GM21737 (cell line): Measurements from ENCODE around the gene ALK.

ENCODE experiments used
- ATAC-seq: cut with Tn5 transposase; IDR thresholded peaks from one replicate; pipeline ENCODE4 v1.9.1; 2021; ENCODE audit warnings: mild to moderate bottlenecking, moderate library complexity; ENCODE audit not compliant: unreplicated experiment

The ALK gene

GRCh38 chr2:29239209-29239960 is 682.0 kb downstream of the ALK start:
- no peak for ATAC-seq

DNA sequence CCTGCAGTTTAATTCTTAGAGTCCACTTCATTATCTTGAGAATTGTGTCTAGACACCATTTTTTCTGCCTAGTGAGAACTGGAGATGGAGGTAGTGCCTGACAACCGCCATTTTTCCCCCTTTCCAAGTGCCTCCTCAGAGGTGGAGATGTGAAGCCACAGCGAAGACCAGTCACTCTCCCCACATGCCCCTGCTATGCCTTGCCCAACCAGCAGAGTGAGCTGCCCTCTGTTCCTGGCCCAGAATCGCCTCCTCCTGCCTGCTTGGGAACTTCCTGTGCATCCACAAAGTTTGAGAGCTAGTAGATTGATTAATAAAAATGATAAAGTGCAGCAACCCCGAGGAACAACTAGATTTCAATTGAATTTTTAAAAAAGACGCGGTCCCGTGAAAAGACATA is 682.9 kb downstream of the ALK start:
- ATAC-seq = no peak

DNA sequence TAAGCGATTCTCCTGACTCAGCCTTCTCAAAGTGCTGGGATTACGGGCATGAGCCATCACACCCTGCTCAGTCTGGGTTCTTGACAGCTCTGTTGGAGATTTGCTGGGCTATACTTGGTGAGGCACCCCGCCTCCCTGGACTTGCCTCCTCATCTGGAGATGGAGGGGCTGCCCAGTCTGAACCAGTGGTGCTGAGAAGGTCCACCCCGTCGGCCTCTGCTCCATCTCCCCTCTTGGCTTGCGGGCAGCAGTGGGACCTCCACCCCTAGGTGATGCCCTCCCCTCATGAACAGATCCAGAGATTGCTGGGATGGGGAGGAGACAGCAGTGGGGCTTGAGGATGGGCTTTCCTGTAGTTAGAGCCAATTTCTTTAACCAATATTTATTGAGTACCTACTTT is 685.3 kb downstream of the ALK start:
- no peak for ATAC-seq

- ATAC-seq = no peak
Measured at GRCh38 chr2:29235411-29235810, 686.0 kb downstream of the ALK start.

- ATAC-seq = no peak
Measured at GRCh38 chr2:29233428-29233827, 688.0 kb downstream of the ALK start.

DNA sequence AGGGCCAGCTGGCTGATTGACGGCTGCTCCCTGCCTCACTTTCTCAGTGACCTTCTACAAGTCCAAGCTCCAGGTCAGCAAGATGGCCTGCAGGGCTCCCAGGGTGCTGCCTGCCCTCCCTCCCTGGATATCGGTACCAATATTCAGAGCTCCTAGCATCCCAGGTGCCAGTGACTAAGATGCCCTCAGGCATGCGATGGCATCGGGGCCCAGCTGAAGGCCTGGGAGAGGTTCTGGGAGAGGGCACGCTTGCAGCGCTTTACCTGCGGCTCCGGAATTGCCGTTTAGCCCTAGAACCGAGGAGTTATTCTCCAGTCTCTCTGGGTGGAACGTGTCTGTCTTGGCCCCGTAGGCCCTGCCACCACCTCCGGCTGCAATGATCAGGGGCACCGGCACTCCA is 689.3 kb downstream of the ALK start:
- ATAC-seq = no peak

DNA sequence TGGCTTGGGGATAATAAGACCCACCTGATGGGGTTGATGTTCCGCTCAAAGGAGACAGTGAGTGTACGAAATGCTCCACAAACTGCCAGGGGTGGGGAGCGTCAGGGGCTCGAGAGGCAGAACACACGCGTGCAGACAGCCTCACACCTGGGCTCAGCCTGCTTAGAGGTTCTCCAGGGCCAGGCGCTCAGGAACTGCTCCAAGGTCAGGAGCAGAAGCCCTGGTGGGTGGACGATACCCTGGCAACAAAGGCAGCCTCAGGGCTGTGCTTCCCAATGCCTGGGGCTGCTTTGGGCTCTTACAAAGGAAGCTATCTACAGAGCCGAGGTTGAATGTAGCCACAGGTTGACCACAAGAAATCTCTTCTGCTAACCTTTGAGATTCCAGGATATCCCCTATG is 691.7 kb downstream of the ALK start:
- no peak for ATAC-seq

- ATAC-seq = no peak
Measured at GRCh38 chr2:29228947-29229346, 692.4 kb downstream of the ALK start.

DNA sequence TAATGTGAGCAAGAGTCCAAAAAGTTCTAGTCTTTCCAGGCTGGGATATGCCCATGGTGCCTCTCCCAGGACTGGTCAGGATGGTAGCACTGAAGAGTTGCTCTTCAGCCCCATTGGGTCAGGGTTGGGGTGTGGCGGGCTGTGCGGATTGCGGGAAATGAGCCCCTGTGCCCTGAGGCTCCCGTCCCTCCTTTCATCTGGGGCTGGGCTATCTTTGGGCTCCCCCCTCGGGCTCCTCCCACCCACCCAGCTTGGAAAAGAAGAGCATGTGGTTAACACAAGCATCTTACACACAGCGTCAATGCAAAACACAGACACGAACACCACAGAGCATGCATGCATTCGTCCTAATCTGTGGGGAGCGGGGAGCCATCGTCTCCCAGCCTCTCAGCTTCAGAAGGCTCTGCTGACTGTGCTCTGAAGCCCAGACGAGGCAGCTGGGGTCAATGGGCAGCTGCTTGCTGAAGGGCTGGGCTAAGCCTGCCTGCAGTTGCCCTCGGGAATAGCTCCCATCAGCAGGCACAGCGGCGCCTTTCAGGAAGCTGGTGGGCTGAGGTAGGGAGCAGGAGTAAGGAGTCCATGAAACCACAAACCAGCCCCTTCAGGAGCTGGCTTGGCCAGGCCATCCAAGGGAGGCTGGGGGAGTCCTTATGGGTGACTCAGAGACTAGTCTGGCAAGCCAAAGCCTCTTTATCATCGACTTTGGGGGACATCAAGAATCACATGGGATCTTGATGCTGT is 693.3 kb downstream of the ALK start:
- ATAC-seq = no peak

DNA sequence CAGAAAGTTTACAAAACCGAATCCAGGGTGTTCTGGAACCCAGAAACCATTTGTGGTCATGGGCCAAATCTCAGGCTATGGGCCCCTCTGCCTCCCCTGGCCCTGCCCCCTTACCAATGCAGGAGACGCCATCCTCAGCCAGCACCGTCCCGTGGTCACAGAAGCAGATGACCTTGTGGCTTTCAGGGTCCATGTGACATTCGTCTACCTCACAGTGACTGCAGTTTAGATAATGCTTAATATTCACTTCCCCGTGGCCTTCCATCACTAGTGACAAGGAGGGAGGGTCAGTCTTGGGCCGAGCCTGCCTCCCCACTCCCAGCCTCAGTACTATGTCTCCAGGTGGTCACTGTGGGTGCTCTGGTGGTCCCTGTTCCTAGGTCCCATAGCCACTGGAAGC is 694.6 kb downstream of the ALK start:
- no peak for ATAC-seq

GRCh38 chr2:29226375-29226774 is 695.0 kb downstream of the ALK start:
- ATAC-seq = no peak

DNA sequence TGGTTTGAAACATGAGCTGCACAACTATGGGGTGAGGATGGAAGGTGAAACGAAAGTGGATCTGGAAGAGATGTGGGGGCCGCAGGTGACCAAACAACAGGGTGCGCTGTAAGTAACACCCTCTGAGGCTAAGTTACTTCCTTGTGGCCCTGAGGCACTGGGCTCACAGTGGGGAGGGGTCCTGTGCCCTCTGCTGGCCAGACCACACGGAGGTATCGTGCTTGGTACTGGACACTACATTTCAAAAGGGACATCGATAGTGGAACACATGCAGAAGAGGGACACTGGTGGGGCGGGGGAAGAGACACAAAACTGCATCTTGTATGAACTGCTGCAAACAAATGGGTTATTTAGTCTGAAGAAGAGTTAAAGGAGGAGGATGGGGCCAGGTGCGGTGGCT is 695.6 kb downstream of the ALK start:
- no peak for ATAC-seq

- ATAC-seq = no peak
Measured at GRCh38 chr2:29224693-29225551, 696.5 kb downstream of the ALK start.

GRCh38 chr2:29223851-29224692 is 697.3 kb downstream of the ALK start:
- no peak for ATAC-seq

DNA sequence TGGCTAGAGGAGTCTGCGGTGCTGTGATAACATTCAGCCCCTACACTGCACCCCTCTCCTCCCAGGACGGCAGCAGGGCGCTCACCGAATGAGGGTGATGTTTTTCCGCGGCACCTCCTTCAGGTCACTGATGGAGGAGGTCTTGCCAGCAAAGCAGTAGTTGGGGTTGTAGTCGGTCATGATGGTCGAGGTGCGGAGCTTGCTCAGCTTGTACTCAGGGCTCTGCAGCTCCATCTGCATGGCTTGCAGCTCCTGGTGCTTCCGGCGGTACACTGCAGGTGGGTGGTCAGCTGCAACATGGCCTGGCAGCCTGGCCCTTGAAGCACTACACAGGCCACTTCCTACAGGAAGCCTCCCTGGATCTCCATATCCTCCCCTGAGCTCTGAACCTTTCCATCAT is 698.1 kb downstream of the ALK start:
- ATAC-seq = no peak

GRCh38 chr2:29222381-29223179 is 698.8 kb downstream of the ALK start:
- ATAC-seq = no peak

GRCh38 chr2:29220506-29221270 is 700.7 kb downstream of the ALK start:
- ATAC-seq = no peak

DNA sequence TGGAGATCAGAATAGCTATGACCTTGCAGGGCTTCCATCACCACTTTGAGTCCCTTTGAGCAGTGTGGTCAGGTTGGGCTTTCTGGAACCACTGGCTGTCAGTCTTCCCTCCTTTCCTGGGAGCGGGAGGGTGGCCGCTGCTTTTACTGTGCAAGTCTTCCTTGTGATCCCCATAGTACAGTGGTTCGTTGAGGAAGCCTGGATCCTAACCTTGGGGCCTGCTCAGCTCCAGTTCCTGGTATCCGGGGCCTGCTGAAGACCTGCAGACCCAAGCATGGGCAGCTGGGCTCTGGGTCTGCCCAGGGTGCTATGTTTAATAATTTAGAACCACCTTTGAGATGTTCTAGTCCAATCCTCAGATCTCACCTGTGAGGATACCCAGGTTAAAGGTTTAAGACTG is 702.0 kb downstream of the ALK start:
- ATAC-seq = no peak

DNA sequence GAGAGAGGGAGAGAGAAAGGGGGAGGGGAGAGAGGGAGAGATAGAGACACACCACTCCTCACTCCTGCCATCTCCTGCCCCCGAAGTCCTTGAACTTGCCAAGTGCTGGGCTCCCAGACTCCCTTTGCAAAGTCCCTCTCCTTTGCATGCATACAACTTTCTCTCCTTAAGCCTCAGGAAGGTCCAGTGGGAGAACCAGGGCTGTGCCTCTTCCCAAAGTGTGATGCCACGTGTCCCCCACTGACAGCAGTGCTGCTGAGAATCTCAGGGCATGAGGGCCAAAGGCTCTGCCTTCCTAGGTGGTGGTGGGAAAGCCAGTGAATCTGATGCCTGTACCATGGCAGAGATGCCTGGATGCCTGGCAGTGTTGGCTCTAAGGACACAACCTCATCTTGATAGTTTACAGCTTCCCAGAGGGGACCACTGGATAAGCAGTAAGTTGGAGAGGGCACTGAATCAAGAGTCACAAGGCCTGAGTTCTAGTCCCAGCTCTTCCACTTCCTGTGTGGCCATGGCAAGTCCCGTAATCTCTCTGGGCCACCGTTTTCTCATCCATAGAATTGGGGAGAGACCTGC is 702.7 kb downstream of the ALK start:
- ATAC-seq = no peak
